ENCODE data around the gene ATG7.
A peak's percentile ranks its signal among the peaks of the same experiment; 100 is the strongest.
"Not testable (repeated sequence)": the region's sequence is repeated elsewhere in the genome, so short reads cannot be mapped to it uniquely, and the experiment has no call there.

Gene ATG7

DNA sequence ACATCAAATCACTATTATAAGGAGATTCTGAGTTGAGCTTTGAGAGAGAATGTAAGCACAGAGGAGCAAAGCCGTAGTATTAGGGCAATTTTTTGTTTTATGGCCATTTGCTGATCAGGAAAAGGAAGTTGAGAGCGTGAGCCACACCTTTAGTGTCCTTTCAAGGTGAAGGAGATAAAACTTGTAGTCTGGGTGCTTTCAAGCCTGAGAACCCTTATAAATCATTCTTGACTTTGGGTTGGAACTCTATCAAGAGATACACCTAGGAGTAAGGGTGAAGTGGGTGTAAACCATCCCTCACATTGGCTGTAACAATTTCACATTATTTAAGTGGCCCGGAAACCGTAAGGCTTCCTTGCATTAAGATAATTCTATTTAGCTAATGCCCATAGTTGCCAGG, 122.2 kb downstream of the ATG7 start:
- Mint-ChIP-seq H3K4me1 (peaks cover 36% of the 10 kb centered on the region), H3K9me3 (no peaks in the 10 kb centered on the region), H3K4me3 (no peak overlapping the region), H3K27ac (no peak overlapping the region), H3K27me3 (ENCODE audit: low read depth) (peaks cover under 1% of the 10 kb centered on the region), H3K36me3 (ENCODE audit: low read depth) (peaks cover 6% of the 10 kb centered on the region)
- TF ChIP-seq, protein P1, sequence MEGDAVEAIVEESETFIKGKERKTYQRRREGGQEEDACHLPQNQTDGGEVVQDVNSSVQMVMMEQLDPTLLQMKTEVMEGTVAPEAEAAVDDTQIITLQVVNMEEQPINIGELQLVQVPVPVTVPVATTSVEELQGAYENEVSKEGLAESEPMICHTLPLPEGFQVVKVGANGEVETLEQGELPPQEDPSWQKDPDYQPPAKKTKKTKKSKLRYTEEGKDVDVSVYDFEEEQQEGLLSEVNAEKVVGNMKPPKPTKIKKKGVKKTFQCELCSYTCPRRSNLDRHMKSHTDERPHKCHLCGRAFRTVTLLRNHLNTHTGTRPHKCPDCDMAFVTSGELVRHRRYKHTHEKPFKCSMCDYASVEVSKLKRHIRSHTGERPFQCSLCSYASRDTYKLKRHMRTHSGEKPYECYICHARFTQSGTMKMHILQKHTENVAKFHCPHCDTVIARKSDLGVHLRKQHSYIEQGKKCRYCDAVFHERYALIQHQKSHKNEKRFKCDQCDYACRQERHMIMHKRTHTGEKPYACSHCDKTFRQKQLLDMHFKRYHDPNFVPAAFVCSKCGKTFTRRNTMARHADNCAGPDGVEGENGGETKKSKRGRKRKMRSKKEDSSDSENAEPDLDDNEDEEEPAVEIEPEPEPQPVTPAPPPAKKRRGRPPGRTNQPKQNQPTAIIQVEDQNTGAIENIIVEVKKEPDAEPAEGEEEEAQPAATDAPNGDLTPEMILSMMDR (IDR thresholded peaks at IDR 0.05; ENCODE audit: unreplicated experiment in 3 of 3), result no peak

DNA sequence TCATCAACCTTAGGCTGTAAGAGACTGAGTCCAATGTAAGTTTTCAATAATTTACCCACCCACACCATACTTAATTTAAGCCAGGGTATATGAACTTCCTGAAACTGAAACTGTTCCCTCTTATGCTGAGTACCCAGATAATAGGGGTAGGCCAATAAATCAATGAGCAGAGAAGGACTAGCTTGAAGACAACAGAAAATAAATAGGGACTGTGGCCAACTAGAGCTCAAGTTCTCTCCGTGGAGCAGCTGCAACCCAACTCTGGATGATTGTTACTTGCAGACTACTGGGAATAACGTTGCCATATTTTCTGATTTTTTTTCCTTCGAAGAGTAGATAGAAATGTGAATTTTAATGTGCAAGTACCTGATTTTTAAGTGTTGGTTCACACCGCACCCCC, 128.0 kb downstream of the ATG7 start:
- H3K4me3 Mint-ChIP-seq, result no peak overlapping the region
- peaks cover 21% of the 10 kb centered on the region for H3K36me3 Mint-ChIP-seq (ENCODE audit: low read depth)
- H3K9me3 Mint-ChIP-seq, result peaks cover 10% of the 10 kb centered on the region

DNA sequence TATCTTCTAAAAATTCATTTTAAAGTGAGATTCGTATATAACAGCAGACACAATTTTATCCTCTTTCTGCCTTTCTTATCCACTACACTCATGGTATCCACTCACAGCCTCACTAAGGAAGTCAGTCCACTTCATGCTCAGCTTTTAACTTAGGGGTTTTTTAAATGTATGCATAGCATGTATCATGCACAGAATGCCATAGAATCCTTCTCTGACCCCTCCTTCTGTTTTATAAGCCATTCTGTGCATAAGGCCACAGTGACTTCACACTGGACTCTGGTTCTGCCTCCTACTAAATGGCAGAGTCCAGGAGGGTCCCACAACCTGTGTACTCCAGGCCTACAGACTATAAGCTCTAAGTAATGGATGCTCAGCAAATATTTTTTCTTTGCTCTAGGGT, 129.2 kb downstream of the ATG7 start:
- no peak overlapping the region for H3K4me3 Mint-ChIP-seq
- peaks cover 27% of the 10 kb centered on the region for H3K36me3 Mint-ChIP-seq (ENCODE audit: low read depth)
- peaks cover 3% of the 10 kb centered on the region for H3K27me3 Mint-ChIP-seq (ENCODE audit: low read depth)
- H3K9me3 Mint-ChIP-seq, result peaks cover 16% of the 10 kb centered on the region
- peak overlapping the region in 1 of 3 experiments; percentile 85 for H3K27ac Mint-ChIP-seq
- peaks cover 22% of the 10 kb centered on the region for H3K4me1 Mint-ChIP-seq
- TF ChIP-seq, protein P1 (IDR thresholded peaks at IDR 0.05; ENCODE audit: unreplicated experiment in 3 of 3), result no peak

More for the DNA sequence above, 128.0 kb downstream of the ATG7 start:
- H3K27ac Mint-ChIP-seq, result peak overlapping the region; percentile 83 to 91 (median 85)
- TF ChIP-seq, protein P1 (IDR thresholded peaks at IDR 0.05; ENCODE audit: unreplicated experiment in 3 of 3), result no peak
- peaks cover 22% of the 10 kb centered on the region for H3K4me1 Mint-ChIP-seq
- H3K27me3 Mint-ChIP-seq (ENCODE audit: low read depth), result peaks cover 3% of the 10 kb centered on the region

DNA sequence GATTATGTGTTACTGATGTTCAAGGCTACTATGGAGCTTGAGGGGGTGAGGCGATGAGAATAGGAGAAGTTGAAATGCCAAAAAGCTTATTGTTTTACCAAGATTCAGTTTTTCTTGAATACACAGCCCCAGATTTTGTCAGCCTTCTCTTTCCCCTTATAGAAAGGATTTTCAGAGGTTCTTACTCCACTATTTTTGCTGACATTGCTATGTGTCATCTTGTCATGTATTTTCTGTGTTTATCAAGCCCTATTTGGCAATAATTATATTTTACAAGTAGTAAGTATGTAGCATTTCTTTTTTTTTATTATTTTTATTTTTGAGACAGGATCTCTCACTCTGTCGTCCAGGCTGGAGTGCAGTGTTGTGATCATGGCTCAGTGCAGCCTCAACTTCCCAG, 133.1 kb downstream of the ATG7 start:
- peaks cover 16% of the 10 kb centered on the region for H3K4me1 Mint-ChIP-seq

DNA sequence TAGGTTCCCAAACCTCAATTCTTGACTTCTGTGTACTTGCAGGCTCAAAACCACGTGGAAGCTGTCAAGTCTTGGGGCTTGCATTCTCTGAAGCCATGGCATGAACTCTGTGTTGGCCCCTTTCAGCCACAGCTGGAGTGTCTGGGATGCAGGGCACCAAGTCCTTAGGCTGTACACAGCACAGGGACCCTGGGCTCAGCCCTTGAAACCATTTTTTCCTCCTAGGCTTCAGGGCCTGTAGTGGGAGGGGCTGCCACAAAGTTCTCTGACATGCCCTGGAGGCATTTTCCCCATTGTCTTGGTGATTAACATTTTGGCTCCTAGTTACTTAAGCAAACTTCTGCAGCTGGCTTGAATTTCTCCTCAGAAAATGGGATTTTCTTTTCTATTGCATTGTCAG, 135.4 kb downstream of the ATG7 start:
- Mint-ChIP-seq H3K4me3 (no peak overlapping the region), H3K36me3 (ENCODE audit: low read depth) (peaks cover 72% of the 10 kb centered on the region), H3K4me1 (no peaks in the 10 kb centered on the region), H3K27me3 (ENCODE audit: low read depth) (no peaks in the 10 kb centered on the region), H3K27ac (no peak overlapping the region), H3K9me3 (peaks cover 57% of the 10 kb centered on the region)
- TF ChIP-seq, protein P1 (IDR thresholded peaks at IDR 0.05; ENCODE audit: unreplicated experiment in 3 of 3), result no peak

More for the DNA sequence above, 133.1 kb downstream of the ATG7 start:
- Mint-ChIP-seq H3K36me3 (ENCODE audit: low read depth) (peaks cover 60% of the 10 kb centered on the region), H3K9me3 (peaks cover 46% of the 10 kb centered on the region), H3K27ac (no peak overlapping the region), H3K27me3 (ENCODE audit: low read depth) (no peaks in the 10 kb centered on the region), H3K4me3 (no peak overlapping the region)
- TF ChIP-seq, protein P1 (IDR thresholded peaks at IDR 0.05; ENCODE audit: unreplicated experiment in 3 of 3), result no peak

DNA sequence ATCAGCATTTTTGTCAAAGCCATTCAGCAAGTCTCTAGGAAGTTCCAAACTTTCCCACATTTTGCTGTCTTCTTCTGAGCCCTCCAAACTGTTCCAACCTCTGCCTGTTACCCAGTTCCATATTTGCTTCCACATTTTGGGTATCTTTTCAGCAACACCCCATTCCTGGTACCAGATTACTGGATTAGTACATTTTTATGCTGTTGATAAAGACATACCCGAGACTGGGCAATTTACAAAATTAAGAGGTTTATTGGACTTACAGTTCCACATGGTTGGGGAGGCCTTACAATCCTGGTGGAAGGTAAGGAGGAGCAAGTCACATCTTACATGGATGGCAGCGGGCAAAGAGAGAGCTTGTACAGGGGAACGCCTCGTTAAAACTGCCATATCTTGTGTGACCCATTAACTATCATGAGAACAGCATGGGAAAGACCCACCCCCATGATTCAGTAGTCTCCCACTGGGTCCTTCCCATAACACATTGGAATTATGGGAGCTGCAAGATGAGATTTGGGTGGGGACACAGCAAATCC, 136.2 kb downstream of the ATG7 start:
- H3K27ac Mint-ChIP-seq; H3K4me3 Mint-ChIP-seq; H3K4me1 Mint-ChIP-seq; H3K27me3 Mint-ChIP-seq (ENCODE audit: low read depth): not testable (repeated sequence)
- peaks cover 72% of the 10 kb centered on the region for H3K36me3 Mint-ChIP-seq (ENCODE audit: low read depth)
- H3K9me3 Mint-ChIP-seq, result peaks cover 57% of the 10 kb centered on the region

All from nephron (organoid).